Measurements from ENCODE around the gene CLSTN1.

- TF ChIP-seq CTCF (IDR thresholded peaks at IDR 0.05 in 8 of 11, conservative IDR thresholded peaks at IDR 0.05 in 3 of 11) (no peak), POLR2A (IDR thresholded peaks at IDR 0.05) (no peak), POLR2AphosphoS5 (IDR thresholded peaks at IDR 0.05) (no peak)
These were observed 26.8 kb upstream of the CLSTN1 start for GRCh38 chr1:9850442-9851162.

Measured in spleen (tissue), 7 donors.